ENCODE data around the gene TMEM87A. TPM values are rescaled to one million over a fixed set of nuclear protein-coding genes. Genes with fewer than 3 reads are reported as not detected.

TMEM87A gene
- total and polyA plus RNA-seq, 8 donors, result 63.6 to 118 (median 77.3) TPM

DNA sequence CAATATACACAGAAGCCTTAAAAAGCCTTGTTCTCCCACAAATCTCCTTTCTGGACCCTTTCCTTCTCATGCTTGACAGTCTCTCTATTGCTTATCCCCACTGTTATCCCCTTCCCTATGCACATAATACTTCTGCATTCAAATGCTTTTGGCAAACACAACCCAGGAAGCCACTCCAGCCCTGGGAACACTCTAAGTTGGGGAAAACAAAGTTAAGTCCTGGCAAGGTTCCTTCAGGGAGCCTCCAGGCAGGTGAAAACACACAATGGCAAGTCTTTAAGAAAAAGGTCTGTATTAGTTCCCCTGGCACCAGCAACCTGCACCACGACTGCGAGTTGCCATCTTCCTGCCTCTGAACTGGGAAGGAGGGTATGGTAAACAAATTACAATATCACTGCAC lies 19.9 kb downstream of the TMEM87A start:
- TF ChIP-seq, protein P1, sequence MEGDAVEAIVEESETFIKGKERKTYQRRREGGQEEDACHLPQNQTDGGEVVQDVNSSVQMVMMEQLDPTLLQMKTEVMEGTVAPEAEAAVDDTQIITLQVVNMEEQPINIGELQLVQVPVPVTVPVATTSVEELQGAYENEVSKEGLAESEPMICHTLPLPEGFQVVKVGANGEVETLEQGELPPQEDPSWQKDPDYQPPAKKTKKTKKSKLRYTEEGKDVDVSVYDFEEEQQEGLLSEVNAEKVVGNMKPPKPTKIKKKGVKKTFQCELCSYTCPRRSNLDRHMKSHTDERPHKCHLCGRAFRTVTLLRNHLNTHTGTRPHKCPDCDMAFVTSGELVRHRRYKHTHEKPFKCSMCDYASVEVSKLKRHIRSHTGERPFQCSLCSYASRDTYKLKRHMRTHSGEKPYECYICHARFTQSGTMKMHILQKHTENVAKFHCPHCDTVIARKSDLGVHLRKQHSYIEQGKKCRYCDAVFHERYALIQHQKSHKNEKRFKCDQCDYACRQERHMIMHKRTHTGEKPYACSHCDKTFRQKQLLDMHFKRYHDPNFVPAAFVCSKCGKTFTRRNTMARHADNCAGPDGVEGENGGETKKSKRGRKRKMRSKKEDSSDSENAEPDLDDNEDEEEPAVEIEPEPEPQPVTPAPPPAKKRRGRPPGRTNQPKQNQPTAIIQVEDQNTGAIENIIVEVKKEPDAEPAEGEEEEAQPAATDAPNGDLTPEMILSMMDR (IDR thresholded peaks at IDR 0.05), result no peak

DNA sequence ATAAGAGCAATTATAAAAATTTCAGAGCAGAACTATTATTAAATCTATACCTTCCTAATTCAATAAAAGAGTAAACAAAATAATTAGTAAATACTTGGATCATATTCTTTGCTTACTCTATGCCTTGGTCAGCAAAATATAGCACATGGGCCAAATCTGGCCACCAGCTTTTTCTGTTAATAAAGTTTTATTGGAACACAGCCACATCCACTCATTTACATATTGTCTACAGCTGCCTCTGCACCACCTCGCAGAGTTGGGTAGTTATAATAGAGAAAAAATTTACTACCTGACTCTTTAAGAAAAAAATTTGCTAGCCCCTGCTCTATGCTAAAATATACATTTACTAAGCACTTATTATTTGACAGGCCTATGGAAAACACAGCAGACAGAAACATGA lies 32.4 kb downstream of the TMEM87A start:
- no peak for DNase-seq
- Histone ChIP-seq H3K9me3 (no peaks in the 10 kb centered on the region), H3K36me3 (peaks cover 4 to 71% of the 10 kb centered on the region in 2 donors), H3K4me1 (no peaks in the 10 kb centered on the region), H3K4me3 (no peak overlapping the region), H3K27ac (peak overlapping the region in 1 of 2 donors; percentile 5), H3K27me3 (no peaks in the 10 kb centered on the region)
- TF ChIP-seq, protein P1 (IDR thresholded peaks at IDR 0.05), result no peak
- intact Hi-C loops (cut with DNase I), result no loop called here
- no peak for ATAC-seq

More for the DNA sequence above, 19.9 kb downstream of the TMEM87A start:
- Histone ChIP-seq H3K4me3 (no peak overlapping the region), H3K27ac (peak overlapping the region in 1 of 2 donors; percentile 28), H3K36me3 (peaks cover 0 to 64% of the 10 kb centered on the region in 2 donors), H3K9me3 (no peaks in the 10 kb centered on the region), H3K4me1 (peaks cover 0 to 10% of the 10 kb centered on the region in 2 donors), H3K27me3 (no peaks in the 10 kb centered on the region)
- ATAC-seq, result peak; percentile 95
- intact Hi-C loops (cut with DNase I), result no loop called here
- DNase-seq, result peak in 1 of 4 donors; percentile 35

DNA sequence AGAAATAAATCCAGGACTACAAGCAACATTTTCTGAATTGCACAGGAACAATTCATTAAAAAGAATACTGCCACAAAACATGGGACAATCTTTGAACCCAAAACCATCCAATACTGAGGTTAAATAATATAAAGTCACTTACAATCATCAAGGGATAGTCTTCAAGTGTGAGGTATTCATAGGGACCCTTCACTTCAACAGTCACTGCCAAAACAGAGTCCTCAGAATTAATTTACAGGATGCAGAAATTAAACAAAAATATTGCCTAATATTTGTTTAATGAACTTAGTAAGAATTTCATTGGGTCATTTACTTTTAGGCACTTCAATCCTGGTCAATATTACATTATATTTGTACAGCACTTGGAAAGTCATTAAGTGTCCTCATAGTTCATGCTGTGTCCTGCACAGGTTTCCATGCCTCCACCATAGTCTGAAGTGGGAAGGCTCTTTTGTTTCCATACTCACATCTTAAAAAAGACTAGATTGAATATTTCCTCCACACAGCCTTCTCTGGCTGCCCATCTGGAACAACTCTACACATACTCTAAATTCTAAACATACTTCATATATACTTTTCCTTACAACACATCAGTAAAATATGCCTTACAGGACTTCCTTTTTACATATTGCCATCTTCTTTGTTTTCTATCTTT lies 33.6 kb downstream of the TMEM87A start:
- Histone ChIP-seq H3K9me3 (no peaks in the 10 kb centered on the region), H3K36me3 (peaks cover 4 to 83% of the 10 kb centered on the region in 2 donors), H3K27me3 (no peaks in the 10 kb centered on the region), H3K4me1 (no peaks in the 10 kb centered on the region), H3K4me3 (no peak overlapping the region), H3K27ac (no peak overlapping the region)
- TF ChIP-seq, protein P1 (IDR thresholded peaks at IDR 0.05), result no peak
- intact Hi-C loops (cut with DNase I), result no loop called here
- peak in 2 of 4 donors; percentile 9 to 26 for DNase-seq
- peak; percentile 88 for ATAC-seq

DNA sequence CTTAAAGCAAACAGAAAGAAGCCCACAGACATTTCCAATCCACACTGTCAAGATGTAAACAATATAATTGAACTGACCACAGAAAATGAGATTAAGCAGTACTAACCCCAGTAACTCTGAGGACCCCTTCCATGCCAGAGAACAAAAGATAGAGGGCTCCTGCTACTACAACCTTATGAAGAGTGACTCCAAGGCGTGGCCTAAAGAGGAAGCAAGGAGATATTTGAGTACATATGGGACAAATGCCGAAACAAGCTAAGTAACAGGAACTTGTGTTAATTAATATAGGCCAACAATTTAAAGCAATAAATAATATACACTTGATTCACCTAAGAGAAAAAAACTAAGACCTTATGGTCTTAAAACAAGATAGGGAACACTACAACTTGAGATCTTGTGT lies 40.1 kb downstream of the TMEM87A start:
- TF ChIP-seq, protein P1 (IDR thresholded peaks at IDR 0.05), result no peak
- ATAC-seq (peak; percentile 49), DNase-seq (no peak)
- Histone ChIP-seq H3K4me1 (peaks cover 0 to 12% of the 10 kb centered on the region in 2 donors), H3K27ac (peak overlapping the region in 1 of 2 donors; percentile 25), H3K9me3 (no peaks in the 10 kb centered on the region), H3K4me3 (no peak overlapping the region), H3K36me3 (peaks cover under 1 to 100% of the 10 kb centered on the region in 2 donors), H3K27me3 (no peaks in the 10 kb centered on the region)
- intact Hi-C loops (cut with DNase I), result no loop called here

DNA sequence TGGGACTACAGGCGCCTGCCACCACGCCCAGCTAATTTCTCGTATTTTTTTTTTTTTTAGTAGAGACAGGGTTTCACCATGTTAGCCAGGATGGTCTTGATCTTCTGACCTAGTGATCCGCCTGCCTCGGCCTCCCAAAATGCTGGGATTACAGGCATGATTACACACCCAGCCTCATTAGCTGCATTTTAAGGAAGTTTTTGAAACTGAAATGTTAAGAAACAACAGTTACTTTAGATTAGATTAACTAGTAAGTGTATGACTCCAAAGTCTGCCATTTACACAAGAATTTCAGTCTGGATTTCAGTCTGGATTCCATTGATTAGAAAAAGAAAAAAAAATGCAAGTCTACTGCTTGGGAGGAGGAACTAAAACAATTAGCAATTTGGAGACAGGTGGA lies 40.6 kb downstream of the TMEM87A start:
- peak overlapping the region in 1 of 2 donors; percentile 25 for H3K27ac ChIP-seq
- TF ChIP-seq, protein P1 (IDR thresholded peaks at IDR 0.05), result no peak
- H3K9me3 ChIP-seq, result no peaks in the 10 kb centered on the region
- H3K4me3 ChIP-seq, result no peak overlapping the region
- intact Hi-C loops (cut with DNase I), result no loop called here
- no peak for ATAC-seq
- H3K36me3 ChIP-seq, result peaks cover 0 to 100% of the 10 kb centered on the region in 2 donors
- peaks cover 0 to 12% of the 10 kb centered on the region in 2 donors for H3K4me1 ChIP-seq
- DNase-seq, result no peak
- H3K27me3 ChIP-seq, result no peaks in the 10 kb centered on the region
